GM18505 (cell line): ENCODE data around the gene PRKAB1.

Experiments
- ATAC-seq: cut with Tn5 transposase; IDR thresholded peaks from one replicate; pipeline ENCODE4 v1.9.1; 2021; ENCODE audit not compliant: unreplicated experiment
- POLR2A ChIP-seq: IDR thresholded peaks from 4 replicates; pipeline ENCODE4 v1.6.1; 2011; ENCODE audit warnings: borderline replicate concordance; ENCODE audit not compliant: insufficient read depth, insufficient read length; ENCODE audit errors: extremely low read depth

Gene PRKAB1

DNA sequence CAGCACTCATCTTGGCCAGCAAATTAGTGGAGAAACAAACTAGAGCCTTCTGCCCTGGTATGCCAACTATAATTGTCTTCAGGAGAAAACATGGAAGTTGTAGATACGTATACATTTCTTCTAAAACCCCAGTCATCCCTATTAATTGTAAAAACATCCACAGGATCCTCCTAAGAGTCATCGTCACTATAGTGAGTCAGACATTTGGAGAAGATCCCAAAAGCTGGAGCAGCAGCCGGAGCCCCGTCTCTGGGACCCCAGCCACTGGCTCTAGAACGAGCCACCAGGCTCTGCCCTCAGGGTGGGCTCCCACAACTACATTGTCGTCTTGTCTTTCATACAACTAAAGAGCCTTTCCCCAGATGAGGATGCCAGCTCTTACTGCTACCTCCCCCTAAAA is 15.5 kb downstream of the PRKAB1 start:
- no peak for TF ChIP-seq POLR2A
- no peak for ATAC-seq

DNA sequence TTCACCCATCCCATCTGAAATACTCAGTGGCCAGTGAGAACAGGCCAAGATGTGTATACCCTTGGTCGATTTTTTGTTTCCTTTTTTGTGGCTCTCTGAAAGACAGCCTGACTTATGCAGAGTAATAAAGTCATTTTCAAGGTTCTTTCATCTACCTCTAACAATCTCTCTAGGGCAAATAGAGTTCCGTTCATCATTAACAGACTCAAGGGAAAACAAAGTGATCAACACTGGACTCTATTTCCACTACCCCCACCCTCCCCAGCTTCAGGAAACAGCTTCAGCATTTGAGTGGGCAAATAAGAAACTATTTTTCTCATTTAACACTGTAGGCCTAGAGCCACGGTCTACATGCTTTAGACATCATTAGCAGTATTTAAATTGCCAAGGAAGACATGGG is 15.9 kb downstream of the PRKAB1 start:
- no peak for ATAC-seq
- no peak for TF ChIP-seq POLR2A

GRCh38 chr12:119684711-119685369 is 16.9 kb downstream of the PRKAB1 start:
- ATAC-seq: no peak
- TF ChIP-seq POLR2A: no peak

- no peak for TF ChIP-seq POLR2A
- ATAC-seq: no peak
Measured at GRCh38 chr12:119685375-119685774, 17.4 kb downstream of the PRKAB1 start.

- TF ChIP-seq POLR2A: no peak
- no peak for ATAC-seq
Measured at GRCh38 chr12:119686355-119686754, 18.4 kb downstream of the PRKAB1 start.

DNA sequence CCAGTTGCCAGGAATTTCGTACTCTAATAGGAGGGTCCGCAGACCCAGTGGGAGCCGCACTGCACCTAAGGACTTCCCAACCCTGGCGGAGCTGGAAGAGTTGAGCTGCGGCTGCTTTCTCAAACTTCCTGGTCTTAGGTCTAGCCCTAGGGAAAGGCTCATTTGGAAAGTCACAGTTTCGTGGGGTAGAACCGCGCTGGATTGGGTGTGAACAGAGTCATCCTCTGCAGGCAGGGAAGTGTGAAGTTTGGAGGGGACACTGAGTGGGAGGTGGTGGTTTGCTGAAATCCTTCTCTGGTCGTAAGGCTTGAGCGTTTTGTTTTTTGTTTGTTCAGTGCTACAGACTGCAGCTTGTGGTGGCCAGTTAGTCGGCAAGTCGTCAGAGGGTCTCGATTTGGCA is 18.8 kb downstream of the PRKAB1 start:
- TF ChIP-seq POLR2A: no peak
- no peak for ATAC-seq

GRCh38 chr12:119687406-119687805 is 19.5 kb downstream of the PRKAB1 start:
- no peak for TF ChIP-seq POLR2A
- no peak for ATAC-seq

DNA sequence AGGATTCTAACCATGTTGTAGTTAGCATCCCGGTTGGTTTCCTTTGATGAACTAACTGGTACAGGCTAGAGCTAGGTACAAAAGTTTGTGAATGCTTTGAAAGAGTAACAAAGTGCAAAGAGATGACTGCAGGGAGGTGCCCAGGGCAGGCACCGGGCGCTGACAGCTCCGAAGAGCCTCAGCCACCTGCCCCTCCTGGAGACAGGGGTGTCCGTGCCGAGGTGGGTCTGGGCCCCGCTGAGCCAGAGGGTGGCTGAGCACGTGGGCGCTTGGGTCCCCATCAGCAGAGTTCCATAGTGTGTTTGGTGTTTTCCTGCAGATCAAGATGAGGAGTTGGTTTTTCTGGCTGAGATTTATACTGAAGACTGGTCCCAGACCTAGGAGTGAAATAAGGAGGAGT is 19.9 kb downstream of the PRKAB1 start:
- TF ChIP-seq POLR2A: no peak
- no peak for ATAC-seq

GRCh38 chr12:119689935-119690500 is 22.1 kb downstream of the PRKAB1 start:
- TF ChIP-seq POLR2A: no peak
- ATAC-seq: no peak

DNA sequence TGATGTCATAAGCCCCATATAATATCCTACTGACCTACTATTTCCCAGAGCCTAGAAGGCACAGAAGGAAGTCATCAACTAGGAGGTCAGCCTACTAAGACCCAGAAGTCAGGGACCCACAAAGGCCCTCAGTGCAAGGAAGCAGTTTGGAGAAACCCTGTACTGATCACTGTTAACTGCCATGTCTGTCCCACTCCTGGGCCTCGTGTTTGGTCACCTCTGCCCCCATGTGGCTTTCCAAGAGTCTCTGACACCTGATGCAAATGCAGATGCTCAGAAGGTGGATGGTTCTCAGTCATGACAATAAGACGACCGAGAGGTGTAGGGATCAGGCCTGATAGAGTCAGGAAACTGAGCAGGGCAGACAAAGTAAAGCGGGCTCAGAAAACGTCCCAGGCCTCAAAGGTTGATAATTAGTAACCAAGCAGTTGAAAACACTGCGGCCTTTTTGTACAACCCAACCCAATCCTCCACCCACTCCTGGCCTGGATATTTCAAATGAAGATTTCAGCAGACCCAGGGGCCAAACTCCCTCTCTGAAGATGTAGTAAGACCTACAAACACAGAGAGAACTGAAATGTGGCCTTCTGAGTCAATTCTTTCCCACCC is 23.4 kb downstream of the PRKAB1 start:
- no peak for TF ChIP-seq POLR2A
- no peak for ATAC-seq

DNA sequence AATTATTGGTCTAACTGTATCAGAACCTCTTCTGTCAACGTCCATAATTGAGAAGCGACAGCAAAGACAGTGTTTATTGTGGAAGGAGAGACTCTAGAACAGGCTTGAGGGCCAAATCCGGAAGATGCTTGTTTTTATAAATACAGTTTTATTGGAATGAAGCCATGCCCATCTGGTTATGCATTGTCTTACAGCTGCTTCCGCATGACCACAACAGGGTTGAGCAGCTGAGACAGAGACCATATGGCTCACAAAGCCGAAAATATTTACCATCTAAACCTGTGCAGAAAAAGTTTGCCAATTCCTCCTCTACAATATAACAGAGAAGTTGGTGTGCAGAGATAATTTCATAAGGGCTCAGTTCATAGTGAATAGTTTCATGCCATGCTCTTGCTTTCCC is 24.5 kb downstream of the PRKAB1 start:
- no peak for TF ChIP-seq POLR2A

GRCh38 chr12:119692997-119693396 is 25.1 kb downstream of the PRKAB1 start:
- ATAC-seq: no peak
- TF ChIP-seq POLR2A: no peak

More for the DNA sequence above, 24.5 kb downstream of the PRKAB1 start:
- ATAC-seq: no peak

GRCh38 chr12:119693511-119693910 is 25.6 kb downstream of the PRKAB1 start:
- TF ChIP-seq POLR2A: no peak
- ATAC-seq: no peak

- no peak for ATAC-seq
- no peak for TF ChIP-seq POLR2A
Measured at GRCh38 chr12:119694111-119694510, 26.2 kb downstream of the PRKAB1 start.

DNA sequence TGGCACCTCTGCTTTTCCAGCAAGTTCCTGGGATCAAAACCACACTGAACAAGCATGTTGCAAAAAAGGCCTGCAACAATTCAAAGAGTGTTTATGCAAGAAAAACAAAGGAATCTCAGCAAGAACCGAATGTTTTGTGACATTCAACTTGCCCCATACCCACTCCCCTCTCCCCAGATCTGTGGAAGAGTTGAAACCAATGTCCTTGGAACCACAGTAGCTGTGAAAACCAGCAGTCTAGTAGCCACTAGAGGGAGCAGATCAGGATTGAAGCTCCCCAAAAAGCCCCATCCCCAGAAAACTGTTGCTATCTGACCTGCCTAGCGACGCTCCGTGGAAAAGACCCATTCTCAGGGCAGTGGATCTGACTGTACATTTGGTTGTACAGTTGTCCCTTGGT is 27.1 kb downstream of the PRKAB1 start:
- no peak for TF ChIP-seq POLR2A
- no peak for ATAC-seq

GRCh38 chr12:119696943-119697342 is 29.0 kb downstream of the PRKAB1 start:
- no peak for TF ChIP-seq POLR2A
- ATAC-seq: no peak
